Measurements from ENCODE around the gene CACNA1D.
A peak's percentile ranks its signal among the peaks of the same experiment; 100 is the strongest.

The CACNA1D gene

GRCh38 chr3:53843195-53844177 lies 349.1 kb downstream of the CACNA1D start:
- Histone ChIP-seq H3K4me1 (ENCODE audit: control insufficient read depth, insufficient read depth, low read length) (peaks cover 17% of the 10 kb centered on the region), H3K9me3 (ENCODE audit: control insufficient read depth, low read length) (no peaks in the 10 kb centered on the region), H3K27ac (ENCODE audit: insufficient read depth, low read depth, low read length, poor library complexity, severe bottlenecking) (no peak overlapping the region), H3K27me3 (ENCODE audit: control insufficient read depth, insufficient read depth, low read length, poor library complexity, severe bottlenecking) (peaks cover 37% of the 10 kb centered on the region), H3K4me3 (ENCODE audit: insufficient read depth, low read depth, low read length) (no peak overlapping the region), H3K36me3 (ENCODE audit: control insufficient read depth, insufficient read depth, low read length) (no peaks in the 10 kb centered on the region)
- WGBS, 2 experiments: 80 to 85% methylated on average over 10 of the region's 10 CpGs

GRCh38 chr3:53844262-53845102 lies 350.1 kb downstream of the CACNA1D start:
- no peaks in the 10 kb centered on the region for H3K36me3 ChIP-seq (ENCODE audit: control insufficient read depth, insufficient read depth, low read length)
- H3K4me1 ChIP-seq (ENCODE audit: control insufficient read depth, insufficient read depth, low read length): peaks cover 17% of the 10 kb centered on the region
- H3K9me3 ChIP-seq (ENCODE audit: control insufficient read depth, low read length): no peaks in the 10 kb centered on the region
- no peak overlapping the region for H3K4me3 ChIP-seq (ENCODE audit: insufficient read depth, low read depth, low read length)
- no peak overlapping the region for H3K27ac ChIP-seq (ENCODE audit: insufficient read depth, low read depth, low read length, poor library complexity, severe bottlenecking)
- 88 to 89% methylated on average over 9 of the region's 9 CpGs for WGBS, 2 experiments
- H3K27me3 ChIP-seq (ENCODE audit: control insufficient read depth, insufficient read depth, low read length, poor library complexity, severe bottlenecking): peaks cover 37% of the 10 kb centered on the region

- peaks cover 37% of the 10 kb centered on the region for H3K27me3 ChIP-seq (ENCODE audit: control insufficient read depth, insufficient read depth, low read length, poor library complexity, severe bottlenecking)
- 17 to 18% methylated on average over 25 of the region's 25 CpGs for WGBS, 2 experiments
- peaks cover 17% of the 10 kb centered on the region for H3K4me1 ChIP-seq (ENCODE audit: control insufficient read depth, insufficient read depth, low read length)
- H3K9me3 ChIP-seq (ENCODE audit: control insufficient read depth, low read length): no peaks in the 10 kb centered on the region
- H3K27ac ChIP-seq (ENCODE audit: insufficient read depth, low read depth, low read length, poor library complexity, severe bottlenecking): no peak overlapping the region
- H3K4me3 ChIP-seq (ENCODE audit: insufficient read depth, low read depth, low read length): peak overlapping the region; percentile 69
- H3K36me3 ChIP-seq (ENCODE audit: control insufficient read depth, insufficient read depth, low read length): no peaks in the 10 kb centered on the region
Observed at GRCh38 chr3:53845103-53845880, 350.9 kb downstream of the CACNA1D start.

- peaks cover 37% of the 10 kb centered on the region for H3K27me3 ChIP-seq (ENCODE audit: control insufficient read depth, insufficient read depth, low read length, poor library complexity, severe bottlenecking)
- no peaks in the 10 kb centered on the region for H3K9me3 ChIP-seq (ENCODE audit: control insufficient read depth, low read length)
- H3K36me3 ChIP-seq (ENCODE audit: control insufficient read depth, insufficient read depth, low read length): no peaks in the 10 kb centered on the region
- 0% methylated on average over 34 of the region's 34 CpGs for WGBS, 2 experiments
- H3K27ac ChIP-seq (ENCODE audit: insufficient read depth, low read depth, low read length, poor library complexity, severe bottlenecking): no peak overlapping the region
- H3K4me3 ChIP-seq (ENCODE audit: insufficient read depth, low read depth, low read length): peak overlapping the region; percentile 69
- peaks cover 17% of the 10 kb centered on the region for H3K4me1 ChIP-seq (ENCODE audit: control insufficient read depth, insufficient read depth, low read length)
Observed at GRCh38 chr3:53845881-53846133, 351.4 kb downstream of the CACNA1D start.

GRCh38 chr3:53846134-53846850 lies 351.9 kb downstream of the CACNA1D start, which contains the start of the genes CHDH and IL17RB:
TSS of gene CHDH (minus strand) at chr3:53846419. CDS start at chr3:53824008, 22,411 bp downstream.
TSS of gene IL17RB (plus strand) at chr3:53846568. CDS start at chr3:53846589, 21 bp downstream.
- H3K27ac ChIP-seq (ENCODE audit: insufficient read depth, low read depth, low read length, poor library complexity, severe bottlenecking): no peak within 1 kb of the TSS
- WGBS, 2 experiments: 4 to 5% methylated on average over 91 of the region's 91 CpGs
- H3K4me3 ChIP-seq (ENCODE audit: insufficient read depth, low read depth, low read length): peak within 1 kb of the TSS; percentile 69
- peaks cover 37% of the 10 kb centered on the region for H3K27me3 ChIP-seq (ENCODE audit: control insufficient read depth, insufficient read depth, low read length, poor library complexity, severe bottlenecking)
- H3K4me1 ChIP-seq (ENCODE audit: control insufficient read depth, insufficient read depth, low read length): peaks cover 17% of the 10 kb centered on the region
- no peaks in the 10 kb centered on the region for H3K36me3 ChIP-seq (ENCODE audit: control insufficient read depth, insufficient read depth, low read length)
- H3K9me3 ChIP-seq (ENCODE audit: control insufficient read depth, low read length): no peaks in the 10 kb centered on the region

GRCh38 chr3:53846851-53847155 lies 352.4 kb downstream of the CACNA1D start:
- Histone ChIP-seq H3K9me3 (ENCODE audit: control insufficient read depth, low read length) (no peaks in the 10 kb centered on the region), H3K4me1 (ENCODE audit: control insufficient read depth, insufficient read depth, low read length) (peaks cover 17% of the 10 kb centered on the region), H3K36me3 (ENCODE audit: control insufficient read depth, insufficient read depth, low read length) (no peaks in the 10 kb centered on the region), H3K4me3 (ENCODE audit: insufficient read depth, low read depth, low read length) (peak overlapping the region; percentile 69), H3K27ac (ENCODE audit: insufficient read depth, low read depth, low read length, poor library complexity, severe bottlenecking) (no peak overlapping the region), H3K27me3 (ENCODE audit: control insufficient read depth, insufficient read depth, low read length, poor library complexity, severe bottlenecking) (peaks cover 37% of the 10 kb centered on the region)
- WGBS, 2 experiments: 77 to 80% methylated on average over 10 of the region's 10 CpGs

- no peaks in the 10 kb centered on the region for H3K36me3 ChIP-seq (ENCODE audit: control insufficient read depth, insufficient read depth, low read length)
- 93 to 94% methylated on average over 6 to 7 of the region's 7 CpGs for WGBS, 2 experiments
- peaks cover 35% of the 10 kb centered on the region for H3K27me3 ChIP-seq (ENCODE audit: control insufficient read depth, insufficient read depth, low read length, poor library complexity, severe bottlenecking)
- H3K27ac ChIP-seq (ENCODE audit: insufficient read depth, low read depth, low read length, poor library complexity, severe bottlenecking): no peak overlapping the region
- no peak overlapping the region for H3K4me3 ChIP-seq (ENCODE audit: insufficient read depth, low read depth, low read length)
- H3K9me3 ChIP-seq (ENCODE audit: control insufficient read depth, low read length): no peaks in the 10 kb centered on the region
- H3K4me1 ChIP-seq (ENCODE audit: control insufficient read depth, insufficient read depth, low read length): peaks cover 3% of the 10 kb centered on the region
Observed at GRCh38 chr3:53849916-53850315, 355.5 kb downstream of the CACNA1D start.

- Histone ChIP-seq H3K36me3 (ENCODE audit: control insufficient read depth, insufficient read depth, low read length) (no peaks in the 10 kb centered on the region), H3K9me3 (ENCODE audit: control insufficient read depth, low read length) (no peaks in the 10 kb centered on the region), H3K4me1 (ENCODE audit: control insufficient read depth, insufficient read depth, low read length) (no peaks in the 10 kb centered on the region), H3K27me3 (ENCODE audit: control insufficient read depth, insufficient read depth, low read length, poor library complexity, severe bottlenecking) (peaks cover 26% of the 10 kb centered on the region), H3K4me3 (ENCODE audit: insufficient read depth, low read depth, low read length) (no peak overlapping the region), H3K27ac (ENCODE audit: insufficient read depth, low read depth, low read length, poor library complexity, severe bottlenecking) (no peak overlapping the region)
- 94 to 95% methylated on average over 5 of the region's 5 CpGs for WGBS, 2 experiments
Observed at GRCh38 chr3:53850895-53851294, 356.5 kb downstream of the CACNA1D start.

- H3K4me3 ChIP-seq (ENCODE audit: insufficient read depth, low read depth, low read length): no peak overlapping the region
- 94 to 96% methylated on average over 7 of the region's 7 CpGs for WGBS, 2 experiments
Observed at GRCh38 chr3:53856964-53857363, 362.6 kb downstream of the CACNA1D start.

More at GRCh38 chr3:53856964-53857363, 362.6 kb downstream of the CACNA1D start:
- Histone ChIP-seq H3K36me3 (ENCODE audit: control insufficient read depth, insufficient read depth, low read length) (peaks cover 4% of the 10 kb centered on the region), H3K4me1 (ENCODE audit: control insufficient read depth, insufficient read depth, low read length) (no peaks in the 10 kb centered on the region), H3K9me3 (ENCODE audit: control insufficient read depth, low read length) (no peaks in the 10 kb centered on the region), H3K27ac (ENCODE audit: insufficient read depth, low read depth, low read length, poor library complexity, severe bottlenecking) (no peak overlapping the region), H3K27me3 (ENCODE audit: control insufficient read depth, insufficient read depth, low read length, poor library complexity, severe bottlenecking) (no peaks in the 10 kb centered on the region)
